HEK293 (cell line): ENCODE results near the gene FAM204A.

ENCODE experiments used
- CTCF ChIP-seq: fragments of 450-650 bp; formaldehyde crosslinking; IDR thresholded peaks from 2 replicates; pipeline ENCODE4 v1.5.1; 2016; ENCODE audit warnings: missing biosample characterization, missing genetic modification characterization
- PBX3 ChIP-seq: sonication (generic); formaldehyde crosslinking; IDR thresholded peaks from 2 replicates; pipeline ENCODE4 v1.8.1; 2022; ENCODE audit warnings: mild to moderate bottlenecking, moderate library complexity, missing genetic modification reagents
- YY1 ChIP-seq: fragments of 450-650 bp; formaldehyde crosslinking; IDR thresholded peaks from 2 replicates; pipeline ENCODE4 v1.5.1; 2018; ENCODE audit warnings: missing biosample characterization, missing genetic modification characterization
- ZNF26 ChIP-seq: fragments of 450-650 bp; formaldehyde crosslinking; IDR thresholded peaks from 2 replicates; pipeline ENCODE4 v1.5.1; 2016; ENCODE audit warnings: missing biosample characterization, missing genetic modification characterization
- ZNF670 ChIP-seq: fragments of 450-650 bp; formaldehyde crosslinking; IDR thresholded peaks from 2 replicates; pipeline ENCODE4 v1.5.1; 2016; ENCODE audit warnings: missing biosample characterization, missing genetic modification characterization, low read depth
- ZNF76 ChIP-seq: fragments of 450-650 bp; formaldehyde crosslinking; IDR thresholded peaks from 2 replicates; pipeline ENCODE4; 2016; ENCODE audit warnings: low read depth, missing biosample characterization, missing genetic modification characterization, borderline replicate concordance

- TF ChIP-seq PBX3 (CRISPR knock-in tag) (no peak), CTCF (tag by site-specific recombination) (no peak), YY1 (tag by site-specific recombination) (no peak), ZNF670 (tag by site-specific recombination) (no peak), ZNF76 (tag by site-specific recombination) (no peak), ZNF26 (tag by site-specific recombination) (no peak)
These were observed 86.8 kb downstream of the FAM204A start for GRCh38 chr10:118255355-118255754.
